Measurements from ENCODE around the gene ZDHHC22. TPM values are rescaled to one million over a fixed set of nuclear protein-coding genes. Genes with fewer than 3 reads are reported as not detected.
A peak's percentile ranks its signal among the peaks of the same experiment; 100 is the strongest.

The ZDHHC22 gene
- polyA plus RNA-seq, 3 donors = not detected

- peaks cover 0 to 2% (median 1%) of the 10 kb centered on the region in 3 donors for H3K27me3 Mint-ChIP-seq (ENCODE audit: low read depth in 3 of 3)
- Histone ChIP-seq H3K36me3 (replicated peaks in 1 of 2; ENCODE audit: control insufficient read depth in 1 of 2, insufficient read depth in 2 of 2, low read length in 2 of 2) (no peaks in the 10 kb centered on the region), H3K4me3 (replicated peaks in 1 of 3; ENCODE audit: low read depth in 2 of 3, low read length in 3 of 3) (peak overlapping the region; percentile 46 to 60 (median 48)), H3K4me1 (ENCODE audit: control insufficient read depth in 1 of 2, insufficient read depth in 2 of 2, low read length in 2 of 2) (peaks cover 24 to 29% of the 10 kb centered on the region in 2 donors), H3K79me2 (ENCODE audit: insufficient read depth, low read length) (peaks cover 9% of the 10 kb centered on the region), H3K4me2 (replicated peaks; ENCODE audit: extremely low read depth, low read length, poor library complexity, severe bottlenecking) (peak overlapping the region; percentile 58), H3K27ac (ENCODE audit: low read depth in 1 of 2, low read length in 2 of 2) (peak overlapping the region; percentile 90 to 91), H3K9ac (ENCODE audit: insufficient read depth, low read length, poor library complexity, severe bottlenecking) (peak overlapping the region; percentile 78), H3K27me3 (ENCODE audit: control insufficient read depth in 2 of 2, insufficient read depth in 2 of 2, low read length in 2 of 2) (no peaks in the 10 kb centered on the region), H3K9me3 (replicated peaks in 1 of 2; ENCODE audit: control insufficient read depth in 1 of 2, insufficient read depth in 1 of 2, low read length in 2 of 2) (peaks cover 0 to 1% of the 10 kb centered on the region in 2 donors), H4K20me1 (ENCODE audit: insufficient read depth, low read length) (no peaks in the 10 kb centered on the region), H2AFZ (ENCODE audit: insufficient read depth, low read depth, low read length, poor library complexity, severe bottlenecking) (peak overlapping the region; percentile 55)
- WGBS (ENCODE audit: insufficient coverage) = 3% methylated on average over 17 of the region's 20 CpGs
- H3K4me1 Mint-ChIP-seq = peaks cover 28% of the 10 kb centered on the region
- no peak for DNase-seq
- H3K27ac Mint-ChIP-seq = peak overlapping the region; percentile 94 to 98 (median 97)
- H3K9me3 Mint-ChIP-seq = peaks cover 0 to 4% (median 2%) of the 10 kb centered on the region in 7 donors
- H3K4me3 Mint-ChIP-seq = peak overlapping the region; percentile 87 to 93
- no peaks in the 10 kb centered on the region for H3K36me3 Mint-ChIP-seq
- TF ChIP-seq, protein P1, sequence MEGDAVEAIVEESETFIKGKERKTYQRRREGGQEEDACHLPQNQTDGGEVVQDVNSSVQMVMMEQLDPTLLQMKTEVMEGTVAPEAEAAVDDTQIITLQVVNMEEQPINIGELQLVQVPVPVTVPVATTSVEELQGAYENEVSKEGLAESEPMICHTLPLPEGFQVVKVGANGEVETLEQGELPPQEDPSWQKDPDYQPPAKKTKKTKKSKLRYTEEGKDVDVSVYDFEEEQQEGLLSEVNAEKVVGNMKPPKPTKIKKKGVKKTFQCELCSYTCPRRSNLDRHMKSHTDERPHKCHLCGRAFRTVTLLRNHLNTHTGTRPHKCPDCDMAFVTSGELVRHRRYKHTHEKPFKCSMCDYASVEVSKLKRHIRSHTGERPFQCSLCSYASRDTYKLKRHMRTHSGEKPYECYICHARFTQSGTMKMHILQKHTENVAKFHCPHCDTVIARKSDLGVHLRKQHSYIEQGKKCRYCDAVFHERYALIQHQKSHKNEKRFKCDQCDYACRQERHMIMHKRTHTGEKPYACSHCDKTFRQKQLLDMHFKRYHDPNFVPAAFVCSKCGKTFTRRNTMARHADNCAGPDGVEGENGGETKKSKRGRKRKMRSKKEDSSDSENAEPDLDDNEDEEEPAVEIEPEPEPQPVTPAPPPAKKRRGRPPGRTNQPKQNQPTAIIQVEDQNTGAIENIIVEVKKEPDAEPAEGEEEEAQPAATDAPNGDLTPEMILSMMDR (IDR thresholded peaks at IDR 0.05) = no peak
- intact Hi-C loops (cut with micrococcal nuclease) = loop anchor here (5.0 to 10.0 kb wide), 4 partner anchors 135 to 385 kb away; no protein-coding TSS in a partner anchor
Observed at GRCh38 chr14:77097006-77097699, 44.4 kb downstream of the ZDHHC22 start.

DNA sequence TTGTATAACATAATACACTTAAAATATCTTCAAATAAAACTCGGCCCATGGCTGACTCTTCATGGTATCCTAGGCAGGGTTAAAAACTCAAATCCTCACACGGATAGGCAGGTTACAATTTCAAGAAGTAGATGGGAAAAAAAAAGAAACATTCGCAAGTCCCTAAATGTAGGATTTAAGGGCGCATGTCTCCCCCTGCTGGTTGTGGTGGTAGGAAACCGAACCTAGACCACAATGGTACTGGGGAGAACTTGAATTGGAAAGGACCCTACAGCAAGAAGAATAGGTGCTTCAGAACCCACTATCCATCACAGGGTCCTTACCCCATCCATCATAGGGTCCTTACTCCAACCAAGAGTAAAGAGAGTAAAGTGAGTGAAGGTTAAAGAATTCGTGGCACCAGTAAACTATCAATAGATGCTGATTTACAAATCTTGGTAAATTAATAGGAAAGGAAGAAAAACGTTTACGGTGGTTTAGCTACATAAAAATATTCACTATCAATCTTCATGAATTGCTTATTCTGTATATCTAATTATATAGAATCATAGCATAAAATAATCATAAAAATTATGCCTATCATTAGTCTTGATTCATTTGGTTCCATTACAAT, 46.8 kb downstream of the ZDHHC22 start:
- Histone ChIP-seq H3K4me2 (replicated peaks; ENCODE audit: extremely low read depth, low read length, poor library complexity, severe bottlenecking) (no peak overlapping the region), H3K9me3 (replicated peaks in 1 of 2; ENCODE audit: control insufficient read depth in 1 of 2, insufficient read depth in 1 of 2, low read length in 2 of 2) (peaks cover 12 to 14% of the 10 kb centered on the region in 2 donors), H4K20me1 (ENCODE audit: insufficient read depth, low read length) (no peaks in the 10 kb centered on the region), H3K4me3 (replicated peaks in 1 of 3; ENCODE audit: low read depth in 2 of 3, low read length in 3 of 3) (no peak overlapping the region), H3K79me2 (ENCODE audit: insufficient read depth, low read length) (peaks cover 9% of the 10 kb centered on the region), H3K4me1 (ENCODE audit: control insufficient read depth in 1 of 2, insufficient read depth in 2 of 2, low read length in 2 of 2) (peaks cover 22 to 26% of the 10 kb centered on the region in 2 donors), H3K9ac (ENCODE audit: insufficient read depth, low read length, poor library complexity, severe bottlenecking) (no peak overlapping the region), H3K27me3 (ENCODE audit: control insufficient read depth in 2 of 2, insufficient read depth in 2 of 2, low read length in 2 of 2) (no peaks in the 10 kb centered on the region), H2AFZ (ENCODE audit: insufficient read depth, low read depth, low read length, poor library complexity, severe bottlenecking) (no peak overlapping the region), H3K36me3 (replicated peaks in 1 of 2; ENCODE audit: control insufficient read depth in 1 of 2, insufficient read depth in 2 of 2, low read length in 2 of 2) (no peaks in the 10 kb centered on the region), H3K27ac (ENCODE audit: low read depth in 1 of 2, low read length in 2 of 2) (no peak overlapping the region)
- peak overlapping the region in 1 of 7 donors; percentile 81 for H3K27ac Mint-ChIP-seq
- H3K4me3 Mint-ChIP-seq = no peak overlapping the region
- intact Hi-C loops (cut with micrococcal nuclease) = loop anchor here (5.0 to 10.0 kb wide), 4 partner anchors 132 to 382 kb away; no protein-coding TSS in a partner anchor
- peaks cover 1 to 3% (median 2%) of the 10 kb centered on the region in 3 donors for H3K27me3 Mint-ChIP-seq (ENCODE audit: low read depth in 3 of 3)
- TF ChIP-seq, protein P1 (IDR thresholded peaks at IDR 0.05) = peak; percentile 94
- no CpG with 5 or more reads among the region's 8 CpGs for WGBS (ENCODE audit: insufficient coverage)
- DNase-seq = peak; percentile 69 to 77 (median 76)
- H3K9me3 Mint-ChIP-seq = peaks cover 8 to 22% (median 20%) of the 10 kb centered on the region in 7 donors
- H3K36me3 Mint-ChIP-seq = no peaks in the 10 kb centered on the region
- peaks cover 25% of the 10 kb centered on the region for H3K4me1 Mint-ChIP-seq

Measured in CD14-positive monocyte (primary cell).